CD4-positive, alpha-beta T cell (primary cell): ENCODE results near the gene SYDE2. TPM values are rescaled to one million over a fixed set of nuclear protein-coding genes. Genes with fewer than 3 reads are reported as not detected.

Experiments used
- ATAC-seq: fragments of 200-7000 bp; cut with Tn5 transposase; one replicate; pipeline ENCODE4 v1.10.0; 2022; ENCODE audit warnings: mild to moderate bottlenecking; ENCODE audit not compliant: poor library complexity
- CTCF ChIA-PET: fragments of 350-600 bp; sonication (Branson Sonifier 250); formaldehyde crosslinking; loops from one replicate; lab custom pipeline; 2021; ENCODE audit warnings: antibody characterized with exemption, inconsistent platforms; lab: Charles Lee
- POLR2A ChIA-PET: fragments of 350-600 bp; sonication (Branson Sonifier 250); formaldehyde crosslinking; loops from one replicate; lab custom pipeline; 2021; ENCODE audit warnings: antibody characterized with exemption, inconsistent platforms; lab: Charles Lee
- DNase-seq, 14 experiments: peaks; one replicate each; pipeline ENCODE4 v3.0.0-alpha.2; 2013 to 2020; ENCODE audit warnings: mixed read lengths in 2 of 14
- H3K27ac ChIP-seq, 2 donors: one replicate each; pipeline versions ENCODE4 v1.5.1 to v1.7.0; 2013; ENCODE audit warnings: low read length in 2 of 2, low read depth in 1 of 2, mild to moderate bottlenecking in 1 of 2
- H3K27me3 ChIP-seq, 2 experiments: 1 replicate in 1 of 2; 2 replicates in 1 of 2; pipeline versions ENCODE4 v1.6.1 to v1.7.0; 2013; ENCODE audit warnings: low read length in 2 of 2, control low read depth in 1 of 2, mild to moderate bottlenecking in 1 of 2, moderate library complexity in 1 of 2; ENCODE audit not compliant: insufficient read depth in 2 of 2, control insufficient read depth in 1 of 2
- H3K36me3 ChIP-seq: one replicate; pipeline ENCODE4 v1.6.1; 2013; ENCODE audit warnings: low read length, control low read depth; ENCODE audit not compliant: insufficient read depth
- H3K4me1 ChIP-seq: one replicate; pipeline ENCODE4 v1.6.1; 2013; ENCODE audit warnings: low read length, control low read depth; ENCODE audit not compliant: insufficient read depth
- H3K4me3 ChIP-seq: one replicate; pipeline ENCODE4 v1.5.1; 2013; ENCODE audit warnings: mild to moderate bottlenecking, low read length, moderate library complexity
- H3K9me3 ChIP-seq, 2 experiments: 1 replicate in 1 of 2; 2 replicates in 1 of 2; pipeline versions ENCODE4 v1.6.1 to v1.7.0; 2013; ENCODE audit warnings: low read length in 2 of 2, mild to moderate bottlenecking in 2 of 2, control low read depth in 1 of 2, moderate library complexity in 1 of 2; ENCODE audit not compliant: control insufficient read depth in 1 of 2, insufficient read depth in 1 of 2
- H3K27ac Mint-ChIP-seq: one replicate; pipeline ENCODE4 v1.8.0; 2020; ENCODE audit warnings: mixed read lengths
- H3K27me3 Mint-ChIP-seq: one replicate; pipeline ENCODE4 v1.8.0; 2021; ENCODE audit warnings: mixed read lengths
- H3K36me3 Mint-ChIP-seq: one replicate; pipeline ENCODE4 v1.8.0; 2021; ENCODE audit warnings: low read depth, mixed read lengths
- H3K4me1 Mint-ChIP-seq: one replicate; pipeline ENCODE4 v1.8.0; 2021; ENCODE audit warnings: low read depth, mixed read lengths
- H3K4me3 Mint-ChIP-seq: one replicate; pipeline ENCODE4 v1.8.0; 2020; ENCODE audit warnings: mild to moderate bottlenecking, mixed read lengths
- H3K9me3 Mint-ChIP-seq: one replicate; pipeline ENCODE4 v1.8.0; 2020; ENCODE audit warnings: mixed read lengths
- CTCF ChIP-seq: fragments of 200-600 bp; IDR thresholded peaks from one replicate; pipeline ENCODE4 v1.8.0; 2022; ENCODE audit warnings: antibody characterized with exemption, mild to moderate bottlenecking
- intact Hi-C, 2 experiments: fragments of 100-400 bp; cut with DNase I in 1 of 2; cut with micrococcal nuclease in 1 of 2; formaldehyde crosslinking; loops; one replicate each; pipeline versions ENCODE4 v1.15.1 to v1.9.0; 2023 to 2025; cut with DNase I, micrococcal nuclease
- total RNA-seq, 174 experiments: library from RNA in 2 of 174; stranded (reverse) in 2 of 174; gene quantifications; one replicate each; pipeline ENCODE4 v1.2.3 and lab custom pipeline; 2021 to 2026

The SYDE2 gene
- total RNA-seq, 2 experiments from 2014 or later: 6.4 to 6.9 TPM

- DNase-seq (no peak), ATAC-seq (no peak)
- ChIA-PET CTCF (interaction anchor here (2.1 kb wide), 1 partner anchor 300 kb away, joined by 5 read pairs; no protein-coding TSS in a partner anchor), POLR2A (interaction anchor here (1.1 kb wide), 2 partner anchors 10 to 14 kb away, joined by 3 to 4 read pairs; partner anchors contain the start of gene C1orf52)
- Mint-ChIP-seq H3K9me3 (peaks cover 4% of the 10 kb centered on the region), H3K4me3 (no peak overlapping the region), H3K27me3 (no peaks in the 10 kb centered on the region), H3K4me1 (peaks cover 10% of the 10 kb centered on the region), H3K27ac (no peak overlapping the region), H3K36me3 (peaks cover 10% of the 10 kb centered on the region)
- Histone ChIP-seq H3K4me3 (no peak overlapping the region), H3K9me3 (no peaks in the 10 kb centered on the region), H3K4me1 (no peaks in the 10 kb centered on the region), H3K36me3 (peaks cover 6% of the 10 kb centered on the region), H3K27ac (no peak overlapping the region), H3K27me3 (no peaks in the 10 kb centered on the region)
- TF ChIP-seq CTCF: no peak
- intact Hi-C loops: no loop called here
These were observed 44.6 kb upstream of the SYDE2 start for GRCh38 chr1:85245456-85245855.

GRCh38 chr1:85244271-85245061 lies 43.6 kb upstream of the SYDE2 start:
- intact Hi-C loops: no loop called here
- Mint-ChIP-seq H3K36me3 (no peaks in the 10 kb centered on the region), H3K4me3 (no peak overlapping the region), H3K4me1 (peaks cover 17% of the 10 kb centered on the region), H3K27me3 (no peaks in the 10 kb centered on the region), H3K9me3 (peaks cover 4% of the 10 kb centered on the region), H3K27ac (no peak overlapping the region)
- Histone ChIP-seq H3K27me3 (no peaks in the 10 kb centered on the region), H3K4me3 (no peak overlapping the region), H3K9me3 (no peaks in the 10 kb centered on the region), H3K27ac (no peak overlapping the region), H3K4me1 (no peaks in the 10 kb centered on the region), H3K36me3 (no peaks in the 10 kb centered on the region)
- CTCF ChIA-PET: interaction anchor here (1.0 to 2.1 kb wide), 2 partner anchors 135 to 300 kb away, joined by 4 to 5 read pairs; no protein-coding TSS in a partner anchor
- POLR2A ChIA-PET: interaction anchor here (1.1 kb wide), 2 partner anchors 11 to 15 kb away, joined by 3 to 4 read pairs; partner anchors contain the start of gene C1orf52
- ATAC-seq: no peak
- no peak for TF ChIP-seq CTCF
- DNase-seq: no peak

- Mint-ChIP-seq H3K4me3 (no peak overlapping the region), H3K36me3 (no peaks in the 10 kb centered on the region), H3K27me3 (no peaks in the 10 kb centered on the region), H3K4me1 (peaks cover 17% of the 10 kb centered on the region), H3K9me3 (peaks cover 4% of the 10 kb centered on the region), H3K27ac (no peak overlapping the region)
- CTCF ChIA-PET: no interaction called here
- no peak for TF ChIP-seq CTCF
- DNase-seq (no peak), ATAC-seq (no peak)
- no peaks in the 10 kb centered on the region for H3K4me1 ChIP-seq
- H3K36me3 ChIP-seq: no peaks in the 10 kb centered on the region
- H3K27me3 ChIP-seq: no peaks in the 10 kb centered on the region
- no peak overlapping the region for H3K27ac ChIP-seq
- no peaks in the 10 kb centered on the region for H3K9me3 ChIP-seq
- intact Hi-C loops: no loop called here
- no peak overlapping the region for H3K4me3 ChIP-seq
- POLR2A ChIA-PET: interaction anchor here (1.1 kb wide), 1 partner anchor 43 kb away, joined by 3 read pairs; the partner anchor contains the start of gene SYDE2
These were observed 42.6 kb upstream of the SYDE2 start for GRCh38 chr1:85243372-85243771.
